Measurements from ENCODE around the gene RBM24. TPM values are rescaled to one million over a fixed set of nuclear protein-coding genes. Genes with fewer than 3 reads are reported as not detected.

The RBM24 gene
- total and polyA plus RNA-seq, 2 of the 13 experiments (the other 11 are each of a cell fraction or from before 2014, with no cell fraction given) = 1.5 to 14.2 TPM

DNA sequence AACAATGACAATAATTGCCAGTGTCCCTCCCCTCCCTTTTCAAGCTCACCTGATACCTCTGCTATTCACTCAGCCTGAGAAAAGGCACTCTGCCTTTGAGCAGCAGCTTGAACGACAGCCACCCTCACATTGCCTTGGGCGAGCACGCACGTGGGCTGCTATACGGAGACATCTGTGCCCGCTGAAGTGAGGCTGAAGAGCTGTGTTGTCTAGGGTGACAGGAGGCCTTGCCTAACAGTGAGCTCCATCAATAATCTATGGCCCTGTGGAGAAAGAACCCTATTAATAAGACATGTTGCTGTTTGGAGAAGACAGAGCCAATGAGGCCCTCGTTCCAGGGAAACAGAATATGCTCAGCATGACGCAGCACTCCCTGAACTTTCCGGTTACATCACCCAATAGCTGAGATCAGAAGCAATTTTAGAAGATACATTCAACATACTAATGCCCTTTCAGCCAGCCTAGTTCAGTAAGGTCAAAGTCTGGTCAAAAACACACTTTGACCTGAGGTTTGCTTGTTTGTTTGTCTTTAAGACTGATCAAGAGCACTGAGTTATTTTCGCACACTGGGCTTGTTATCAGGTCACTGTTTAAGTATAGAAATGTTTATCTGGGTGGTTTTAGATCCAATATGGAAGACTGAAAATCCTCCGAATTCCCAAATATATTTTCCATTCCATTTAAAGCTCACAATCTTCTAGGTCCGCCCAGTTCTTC, 30.6 kb downstream of the RBM24 start (continued):
- TF ChIP-seq WIZ (CRISPR knock-in tag; IDR thresholded peaks at IDR 0.05) (peak; percentile 94), SRSF4 (IDR thresholded peaks at IDR 0.05; ENCODE audit: low read depth, low read length, poor library complexity, severe bottlenecking) (no peak), NCOA1 (CRISPR knock-in tag; IDR thresholded peaks at IDR 0.05) (peak; percentile 73; the same call in 1 of the 2 replicates), ELF3 (CRISPR knock-in tag; IDR thresholded peaks at IDR 0.05) (peak; percentile 83), XRCC5 (optimal IDR thresholded peaks at IDR 0.05; ENCODE audit: low read length) (peak; percentile 66), ZNF841 (CRISPR knock-in tag; IDR thresholded peaks at IDR 0.05; ENCODE audit: borderline replicate concordance) (no peak), ZNF510 (CRISPR knock-in tag; IDR thresholded peaks at IDR 0.05; ENCODE audit: low read depth) (0 out of 2 replicates have a peak, but pooled peaks have one; percentile 87), EEA1 (CRISPR knock-in tag; IDR thresholded peaks at IDR 0.05; ENCODE audit: borderline replicate concordance) (peak; percentile 70; the same call in 1 of the 2 replicates), YEATS2 (CRISPR knock-in tag; IDR thresholded peaks at IDR 0.05; ENCODE audit: borderline replicate concordance) (0 out of 2 replicates have a peak, but pooled peaks have one; percentile 59), ZNF562 (CRISPR knock-in tag; IDR thresholded peaks at IDR 0.05; ENCODE audit: borderline replicate concordance) (no peak), EED (CRISPR knock-in tag; IDR thresholded peaks at IDR 0.05) (peak; percentile 95), PHF5A (CRISPR knock-in tag; IDR thresholded peaks at IDR 0.05; ENCODE audit: low read depth, unreplicated experiment) (peak; percentile 89)
- TF ChIP-seq, protein P1, sequence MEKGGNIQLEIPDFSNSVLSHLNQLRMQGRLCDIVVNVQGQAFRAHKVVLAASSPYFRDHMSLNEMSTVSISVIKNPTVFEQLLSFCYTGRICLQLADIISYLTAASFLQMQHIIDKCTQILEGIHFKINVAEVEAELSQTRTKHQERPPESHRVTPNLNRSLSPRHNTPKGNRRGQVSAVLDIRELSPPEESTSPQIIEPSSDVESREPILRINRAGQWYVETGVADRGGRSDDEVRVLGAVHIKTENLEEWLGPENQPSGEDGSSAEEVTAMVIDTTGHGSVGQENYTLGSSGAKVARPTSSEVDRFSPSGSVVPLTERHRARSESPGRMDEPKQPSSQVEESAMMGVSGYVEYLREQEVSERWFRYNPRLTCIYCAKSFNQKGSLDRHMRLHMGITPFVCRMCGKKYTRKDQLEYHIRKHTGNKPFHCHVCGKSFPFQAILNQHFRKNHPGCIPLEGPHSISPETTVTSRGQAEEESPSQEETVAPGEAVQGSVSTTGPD (CRISPR knock-in tag; IDR thresholded peaks at IDR 0.05) = no peak
- TF ChIP-seq, protein P2, sequence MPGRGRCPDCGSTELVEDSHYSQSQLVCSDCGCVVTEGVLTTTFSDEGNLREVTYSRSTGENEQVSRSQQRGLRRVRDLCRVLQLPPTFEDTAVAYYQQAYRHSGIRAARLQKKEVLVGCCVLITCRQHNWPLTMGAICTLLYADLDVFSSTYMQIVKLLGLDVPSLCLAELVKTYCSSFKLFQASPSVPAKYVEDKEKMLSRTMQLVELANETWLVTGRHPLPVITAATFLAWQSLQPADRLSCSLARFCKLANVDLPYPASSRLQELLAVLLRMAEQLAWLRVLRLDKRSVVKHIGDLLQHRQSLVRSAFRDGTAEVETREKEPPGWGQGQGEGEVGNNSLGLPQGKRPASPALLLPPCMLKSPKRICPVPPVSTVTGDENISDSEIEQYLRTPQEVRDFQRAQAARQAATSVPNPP (CRISPR knock-in tag; IDR thresholded peaks at IDR 0.05) = 0 out of 2 replicates have a peak, but pooled peaks have one; percentile 48
- TF ChIP-seq, protein P3, sequence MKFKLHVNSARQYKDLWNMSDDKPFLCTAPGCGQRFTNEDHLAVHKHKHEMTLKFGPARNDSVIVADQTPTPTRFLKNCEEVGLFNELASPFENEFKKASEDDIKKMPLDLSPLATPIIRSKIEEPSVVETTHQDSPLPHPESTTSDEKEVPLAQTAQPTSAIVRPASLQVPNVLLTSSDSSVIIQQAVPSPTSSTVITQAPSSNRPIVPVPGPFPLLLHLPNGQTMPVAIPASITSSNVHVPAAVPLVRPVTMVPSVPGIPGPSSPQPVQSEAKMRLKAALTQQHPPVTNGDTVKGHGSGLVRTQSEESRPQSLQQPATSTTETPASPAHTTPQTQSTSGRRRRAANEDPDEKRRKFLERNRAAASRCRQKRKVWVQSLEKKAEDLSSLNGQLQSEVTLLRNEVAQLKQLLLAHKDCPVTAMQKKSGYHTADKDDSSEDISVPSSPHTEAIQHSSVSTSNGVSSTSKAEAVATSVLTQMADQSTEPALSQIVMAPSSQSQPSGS (CRISPR knock-in tag; IDR thresholded peaks at IDR 0.05) = peak; percentile 99
- TF ChIP-seq, protein P4, sequence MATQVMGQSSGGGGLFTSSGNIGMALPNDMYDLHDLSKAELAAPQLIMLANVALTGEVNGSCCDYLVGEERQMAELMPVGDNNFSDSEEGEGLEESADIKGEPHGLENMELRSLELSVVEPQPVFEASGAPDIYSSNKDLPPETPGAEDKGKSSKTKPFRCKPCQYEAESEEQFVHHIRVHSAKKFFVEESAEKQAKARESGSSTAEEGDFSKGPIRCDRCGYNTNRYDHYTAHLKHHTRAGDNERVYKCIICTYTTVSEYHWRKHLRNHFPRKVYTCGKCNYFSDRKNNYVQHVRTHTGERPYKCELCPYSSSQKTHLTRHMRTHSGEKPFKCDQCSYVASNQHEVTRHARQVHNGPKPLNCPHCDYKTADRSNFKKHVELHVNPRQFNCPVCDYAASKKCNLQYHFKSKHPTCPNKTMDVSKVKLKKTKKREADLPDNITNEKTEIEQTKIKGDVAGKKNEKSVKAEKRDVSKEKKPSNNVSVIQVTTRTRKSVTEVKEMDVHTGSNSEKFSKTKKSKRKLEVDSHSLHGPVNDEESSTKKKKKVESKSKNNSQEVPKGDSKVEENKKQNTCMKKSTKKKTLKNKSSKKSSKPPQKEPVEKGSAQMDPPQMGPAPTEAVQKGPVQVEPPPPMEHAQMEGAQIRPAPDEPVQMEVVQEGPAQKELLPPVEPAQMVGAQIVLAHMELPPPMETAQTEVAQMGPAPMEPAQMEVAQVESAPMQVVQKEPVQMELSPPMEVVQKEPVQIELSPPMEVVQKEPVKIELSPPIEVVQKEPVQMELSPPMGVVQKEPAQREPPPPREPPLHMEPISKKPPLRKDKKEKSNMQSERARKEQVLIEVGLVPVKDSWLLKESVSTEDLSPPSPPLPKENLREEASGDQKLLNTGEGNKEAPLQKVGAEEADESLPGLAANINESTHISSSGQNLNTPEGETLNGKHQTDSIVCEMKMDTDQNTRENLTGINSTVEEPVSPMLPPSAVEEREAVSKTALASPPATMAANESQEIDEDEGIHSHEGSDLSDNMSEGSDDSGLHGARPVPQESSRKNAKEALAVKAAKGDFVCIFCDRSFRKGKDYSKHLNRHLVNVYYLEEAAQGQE (IDR thresholded peaks at IDR 0.05; ENCODE audit: borderline replicate concordance in 1 of 2, low read depth in 1 of 2, low read length in 2 of 2) = peak in 1 of 2 experiments; percentile 36; a peak in 1 of 4 replicates
- TF ChIP-seq, protein P5, sequence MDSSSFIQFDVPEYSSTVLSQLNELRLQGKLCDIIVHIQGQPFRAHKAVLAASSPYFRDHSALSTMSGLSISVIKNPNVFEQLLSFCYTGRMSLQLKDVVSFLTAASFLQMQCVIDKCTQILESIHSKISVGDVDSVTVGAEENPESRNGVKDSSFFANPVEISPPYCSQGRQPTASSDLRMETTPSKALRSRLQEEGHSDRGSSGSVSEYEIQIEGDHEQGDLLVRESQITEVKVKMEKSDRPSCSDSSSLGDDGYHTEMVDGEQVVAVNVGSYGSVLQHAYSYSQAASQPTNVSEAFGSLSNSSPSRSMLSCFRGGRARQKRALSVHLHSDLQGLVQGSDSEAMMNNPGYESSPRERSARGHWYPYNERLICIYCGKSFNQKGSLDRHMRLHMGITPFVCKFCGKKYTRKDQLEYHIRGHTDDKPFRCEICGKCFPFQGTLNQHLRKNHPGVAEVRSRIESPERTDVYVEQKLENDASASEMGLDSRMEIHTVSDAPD (CRISPR knock-in tag; IDR thresholded peaks at IDR 0.05) = no peak
- TF ChIP-seq, protein P6, sequence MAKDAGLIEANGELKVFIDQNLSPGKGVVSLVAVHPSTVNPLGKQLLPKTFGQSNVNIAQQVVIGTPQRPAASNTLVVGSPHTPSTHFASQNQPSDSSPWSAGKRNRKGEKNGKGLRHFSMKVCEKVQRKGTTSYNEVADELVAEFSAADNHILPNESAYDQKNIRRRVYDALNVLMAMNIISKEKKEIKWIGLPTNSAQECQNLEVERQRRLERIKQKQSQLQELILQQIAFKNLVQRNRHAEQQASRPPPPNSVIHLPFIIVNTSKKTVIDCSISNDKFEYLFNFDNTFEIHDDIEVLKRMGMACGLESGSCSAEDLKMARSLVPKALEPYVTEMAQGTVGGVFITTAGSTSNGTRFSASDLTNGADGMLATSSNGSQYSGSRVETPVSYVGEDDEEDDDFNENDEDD (CRISPR knock-in tag; IDR thresholded peaks at IDR 0.05; ENCODE audit: borderline replicate concordance) = peak; percentile 90

Measured in HepG2 (cell line).